WERI-Rb-1 (cell line): ENCODE data around the gene KRTCAP2.

Experiments used
- DNase-seq: peaks from one replicate; pipeline ENCODE4 v3.0.0-alpha.2; 2020
- H3K27ac ChIP-seq: fragments of 250-450 bp; sonication (Bioruptor Pico); 2 replicates; pipeline ENCODE4 v1.5.1; 2020; ENCODE audit warnings: mild to moderate bottlenecking, moderate library complexity
- H3K27me3 ChIP-seq: fragments of 250-450 bp; sonication (Bioruptor Pico); 2 replicates; pipeline ENCODE4 v1.5.1; 2021; ENCODE audit warnings: mild to moderate bottlenecking, low read depth, moderate library complexity; ENCODE audit not compliant: insufficient read depth, severe bottlenecking
- H3K36me3 ChIP-seq: fragments of 250-450 bp; sonication (Bioruptor Pico); 2 replicates; pipeline ENCODE4 v1.5.1; 2020; ENCODE audit warnings: mild to moderate bottlenecking, moderate library complexity
- H3K4me3 ChIP-seq: 2 replicates; pipeline ENCODE4 v1.5.1; 2011; ENCODE audit warnings: low read depth, mild to moderate bottlenecking, control low read depth, low read length
- H3K9me3 ChIP-seq: fragments of 250-450 bp; sonication (Bioruptor Pico); 2 replicates; pipeline ENCODE4 v1.5.1; 2021; ENCODE audit warnings: mild to moderate bottlenecking, moderate library complexity; ENCODE audit not compliant: severe bottlenecking
- TF ChIP-seq, protein P1 (sequence below): IDR thresholded peaks from 2 replicates; pipeline ENCODE4 v1.5.1; 2011; ENCODE audit warnings: low read depth, mild to moderate bottlenecking, control low read depth, inconsistent platforms, low read length

KRTCAP2 gene

GRCh38 chr1:155177918-155178281 is 4.8 kb upstream of the KRTCAP2 start:
- Histone ChIP-seq H3K4me3 (no peak overlapping the region), H3K36me3 (peaks cover 30% of the 10 kb centered on the region), H3K27ac (no peak overlapping the region), H3K27me3 (no peaks in the 10 kb centered on the region), H3K9me3 (no peaks in the 10 kb centered on the region)
- DNase-seq = peak; percentile 22
- TF ChIP-seq, protein P1, sequence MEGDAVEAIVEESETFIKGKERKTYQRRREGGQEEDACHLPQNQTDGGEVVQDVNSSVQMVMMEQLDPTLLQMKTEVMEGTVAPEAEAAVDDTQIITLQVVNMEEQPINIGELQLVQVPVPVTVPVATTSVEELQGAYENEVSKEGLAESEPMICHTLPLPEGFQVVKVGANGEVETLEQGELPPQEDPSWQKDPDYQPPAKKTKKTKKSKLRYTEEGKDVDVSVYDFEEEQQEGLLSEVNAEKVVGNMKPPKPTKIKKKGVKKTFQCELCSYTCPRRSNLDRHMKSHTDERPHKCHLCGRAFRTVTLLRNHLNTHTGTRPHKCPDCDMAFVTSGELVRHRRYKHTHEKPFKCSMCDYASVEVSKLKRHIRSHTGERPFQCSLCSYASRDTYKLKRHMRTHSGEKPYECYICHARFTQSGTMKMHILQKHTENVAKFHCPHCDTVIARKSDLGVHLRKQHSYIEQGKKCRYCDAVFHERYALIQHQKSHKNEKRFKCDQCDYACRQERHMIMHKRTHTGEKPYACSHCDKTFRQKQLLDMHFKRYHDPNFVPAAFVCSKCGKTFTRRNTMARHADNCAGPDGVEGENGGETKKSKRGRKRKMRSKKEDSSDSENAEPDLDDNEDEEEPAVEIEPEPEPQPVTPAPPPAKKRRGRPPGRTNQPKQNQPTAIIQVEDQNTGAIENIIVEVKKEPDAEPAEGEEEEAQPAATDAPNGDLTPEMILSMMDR = no peak

DNA sequence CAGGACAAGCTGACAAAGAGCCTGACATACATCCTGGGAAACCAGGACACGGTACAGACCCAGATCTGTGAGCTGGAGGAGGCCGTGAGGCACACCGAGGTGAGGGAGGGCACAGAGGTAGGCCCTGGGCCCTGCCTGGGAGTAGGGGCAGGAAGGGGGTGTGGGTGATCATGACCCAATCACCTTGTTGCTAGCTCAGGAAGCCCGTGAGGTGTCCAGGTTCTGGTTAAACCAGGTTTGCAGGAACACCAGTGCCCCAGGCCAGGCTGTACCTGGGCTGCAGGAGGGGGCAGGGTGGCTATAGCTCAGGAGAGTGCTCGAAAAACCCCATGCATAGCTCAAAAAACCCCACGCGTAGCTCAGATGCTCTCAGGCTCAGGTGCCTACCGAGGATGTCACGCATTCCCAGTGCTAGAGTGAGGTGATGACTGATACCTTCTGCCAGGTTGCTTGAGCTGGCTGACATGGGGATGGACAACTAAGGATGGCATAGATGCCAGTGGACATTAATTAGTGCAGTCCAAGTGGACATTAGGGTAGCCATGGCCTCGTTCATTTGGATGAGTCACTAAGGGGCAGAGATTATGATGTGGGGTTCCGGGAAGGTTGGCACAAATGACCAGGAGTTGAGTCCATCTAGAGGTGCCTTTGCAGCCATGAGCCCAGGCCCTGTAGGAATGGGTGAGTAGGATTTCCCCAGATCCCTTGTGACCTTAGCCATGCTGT is 4.3 kb upstream of the KRTCAP2 start:
- Histone ChIP-seq H3K9me3 (no peaks in the 10 kb centered on the region), H3K36me3 (peaks cover 30% of the 10 kb centered on the region), H3K27ac (no peak overlapping the region), H3K27me3 (no peaks in the 10 kb centered on the region), H3K4me3 (no peak overlapping the region)
- DNase-seq = peak; percentile 11
- TF ChIP-seq, protein P1 = no peak

- Histone ChIP-seq H3K36me3 (peaks cover 32% of the 10 kb centered on the region), H3K27ac (no peak overlapping the region), H3K9me3 (no peaks in the 10 kb centered on the region), H3K27me3 (no peaks in the 10 kb centered on the region), H3K4me3 (no peak overlapping the region)
- DNase-seq = peak; percentile 94
- TF ChIP-seq, protein P1 = peak; percentile 100
These were observed 3.5 kb upstream of the KRTCAP2 start for GRCh38 chr1:155176544-155177071.

GRCh38 chr1:155175927-155176371 is 2.8 kb upstream of the KRTCAP2 start:
- Histone ChIP-seq H3K4me3 (no peak overlapping the region), H3K9me3 (no peaks in the 10 kb centered on the region), H3K36me3 (peaks cover 33% of the 10 kb centered on the region), H3K27me3 (no peaks in the 10 kb centered on the region), H3K27ac (no peak overlapping the region)
- peak; percentile 43 for DNase-seq
- TF ChIP-seq, protein P1 = peak; percentile 52

DNA sequence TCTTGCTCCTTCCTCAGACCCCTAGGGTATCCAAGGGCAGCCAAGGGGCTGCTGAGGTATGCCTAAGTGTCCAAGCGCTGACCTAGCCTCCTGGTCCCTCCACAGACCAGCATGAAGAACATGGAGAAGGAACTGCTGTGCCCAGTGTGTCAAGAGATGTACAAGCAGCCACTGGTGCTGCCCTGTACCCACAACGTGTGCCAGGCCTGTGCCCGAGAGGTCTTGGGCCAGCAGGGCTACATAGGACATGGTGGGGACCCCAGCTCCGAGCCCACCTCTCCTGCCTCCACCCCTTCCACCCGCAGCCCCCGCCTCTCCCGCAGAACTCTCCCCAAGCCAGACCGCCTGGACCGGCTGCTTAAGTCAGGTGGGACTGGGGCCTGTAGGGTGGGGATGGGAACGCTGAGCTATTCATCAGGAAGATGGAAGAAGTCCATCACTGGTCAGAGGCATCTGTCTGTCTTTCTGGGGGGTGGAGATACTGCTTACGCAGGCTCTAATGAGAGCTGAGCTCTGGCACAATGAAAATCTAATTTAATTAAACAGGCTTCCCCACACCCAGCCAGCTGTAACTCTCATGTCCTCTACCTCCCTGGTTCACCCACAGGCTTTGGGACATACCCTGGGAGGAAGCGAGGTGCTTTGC is 2.3 kb upstream of the KRTCAP2 start:
- Histone ChIP-seq H3K4me3 (no peak overlapping the region), H3K36me3 (peaks cover 33% of the 10 kb centered on the region), H3K9me3 (no peaks in the 10 kb centered on the region), H3K27ac (no peak overlapping the region), H3K27me3 (no peaks in the 10 kb centered on the region)
- TF ChIP-seq, protein P1 = no peak
- peak; percentile 21 for DNase-seq
